HepG2 (cell line): Measurements from ENCODE around the gene SREBF1. TPM values are rescaled to one million over a fixed set of nuclear protein-coding genes. Genes with fewer than 3 reads are reported as not detected.

Experiments used
- CHD4 ChIP-seq: fragments of 200-600 bp; sonication (generic); IDR thresholded peaks from 2 replicates; pipeline ENCODE4 v1.7.0; 2017; ENCODE audit warnings: mild to moderate bottlenecking, low read length, borderline replicate concordance
- EHMT2 ChIP-seq: fragments of 200-600 bp; sonication (generic); IDR thresholded peaks from 2 replicates; pipeline ENCODE4 v1.7.0; 2017; ENCODE audit warnings: antibody characterized with exemption, low read depth, low read length, borderline replicate concordance
- IRF1 ChIP-seq: sonication (generic); formaldehyde crosslinking; IDR thresholded peaks from 2 replicates; pipeline ENCODE4 v1.4.0; 2020; ENCODE audit warnings: low read depth, mild to moderate bottlenecking, missing genetic modification reagents
- NFRKB ChIP-seq: fragments of 450-650 bp; IDR thresholded peaks from 2 replicates; pipeline ENCODE4 v1.6.1; 2017
- NR2F1 ChIP-seq, 2 experiments: fragments of 450-650 bp in 1 of 2; formaldehyde crosslinking in 1 of 2; IDR thresholded peaks; 2 replicates each; pipeline versions ENCODE4 v1.5.0 to v1.6.1; 2016 to 2020; ENCODE audit warnings: mild to moderate bottlenecking in 1 of 2, missing compliant biosample characterization in 1 of 2, missing genetic modification reagents in 1 of 2, moderate library complexity in 1 of 2
- PRDM4 ChIP-seq: sonication (generic); formaldehyde crosslinking; IDR thresholded peaks from 2 replicates; pipeline ENCODE4 v1.9.0; 2021; ENCODE audit warnings: missing genetic modification reagents, borderline replicate concordance
- SAP130 ChIP-seq: IDR thresholded peaks from 2 replicates; pipeline ENCODE4 v1.6.1; 2016; ENCODE audit warnings: low read depth
- SKIL ChIP-seq: sonication (generic); formaldehyde crosslinking; IDR thresholded peaks from 2 replicates; pipeline ENCODE4 v1.8.0; 2022; ENCODE audit warnings: missing genetic modification reagents, mild to moderate bottlenecking, moderate library complexity, borderline replicate concordance
- U2AF2 ChIP-seq: fragments of 200-400 bp; formaldehyde crosslinking; IDR thresholded peaks from 2 replicates; pipeline ENCODE4 v1.6.1; 2017; ENCODE audit warnings: low read depth, mild to moderate bottlenecking, low read length
- ZBTB25 ChIP-seq: IDR thresholded peaks from 2 replicates; pipeline ENCODE4 v1.6.1; 2018; ENCODE audit warnings: missing genetic modification reagents
- ZHX1 ChIP-seq: sonication (generic); formaldehyde crosslinking; IDR thresholded peaks from 2 replicates; pipeline ENCODE4 v1.8.1; 2022; ENCODE audit warnings: low read depth, mild to moderate bottlenecking, missing genetic modification reagents
- ZNF207 ChIP-seq: fragments of 450-650 bp; IDR thresholded peaks from 2 replicates; pipeline ENCODE4 v1.6.1; 2016; ENCODE audit warnings: antibody characterized with exemption, borderline replicate concordance
- ZNF562 ChIP-seq: sonication (generic); formaldehyde crosslinking; IDR thresholded peaks from 2 replicates; pipeline ENCODE4 v1.8.0; 2022; ENCODE audit warnings: missing genetic modification reagents, borderline replicate concordance
- ZNF574 ChIP-seq: sonication (generic); formaldehyde crosslinking; IDR thresholded peaks from 2 replicates; pipeline ENCODE4 v1.4.0; 2020; ENCODE audit warnings: missing genetic modification reagents
- ZNF598 ChIP-seq: sonication (generic); formaldehyde crosslinking; IDR thresholded peaks from 2 replicates; pipeline ENCODE4 v1.5.1; 2020; ENCODE audit warnings: mild to moderate bottlenecking, missing genetic modification reagents, borderline replicate concordance
- polyA plus RNA-seq, 8 experiments: library from polyadenylated mRNA; depleted of rRNA in 3 of 8; stranded (reverse) in 7 of 8; unstranded in 1 of 8; fragments of >200 nt; fragmentation: Illumina TruSeq in 4 of 8; extraction: Trizol in 4 of 8; gene quantifications; 2 replicates each; pipeline versions ENCODE4 v1.2.1 to v1.2.3, GENCODE V29; 2011 to 2016; ENCODE audit warnings: low read depth in 4 of 8, missing spikeins in 1 of 8, mixed read lengths in 1 of 8; ENCODE audit not compliant: insufficient read depth in 1 of 8
- total RNA-seq, 5 experiments: library from RNA; depleted of rRNA; stranded (reverse); fragments of >200 nt; fragmentation: Illumina TruSeq; extraction: Trizol; gene quantifications; 2 replicates each; pipeline ENCODE4 v1.2.3, GENCODE V29; 2016; ENCODE audit warnings: low read depth in 1 of 5

The SREBF1 gene
- total and polyA plus RNA-seq, 2 of the 13 experiments (the other 11 are each of a cell fraction or from before 2014, with no cell fraction given) = 34.3 to 38.0 TPM

- TF ChIP-seq ZNF574 (CRISPR knock-in tag) (peak; percentile 37; the same call in 1 of the 2 replicates), CHD4 (no peak), U2AF2 (no peak), IRF1 (CRISPR knock-in tag) (no peak), PRDM4 (CRISPR knock-in tag) (no peak), ZNF598 (CRISPR knock-in tag) (no peak), EHMT2 (no peak), ZBTB25 (no peak), ZNF207 (no peak), SAP130 (CRISPR knock-in tag) (no peak; the same call in 1 of the 2 replicates), NR2F1 (CRISPR knock-in tag; IDR thresholded peaks at IDR 0.05) (peak; percentile 76 to 89), SKIL (CRISPR knock-in tag) (peak; percentile 21; the same call in 1 of the 2 replicates), ZNF562 (CRISPR knock-in tag) (no peak), ZHX1 (peak; percentile 60; the same call in 1 of the 2 replicates), NFRKB (no peak)
Observed at GRCh38 chr17:17812211-17813054, 24.4 kb downstream of the SREBF1 start (continued).
